GM18909 (cell line): ENCODE results near the gene SHROOM1.
"Not testable (repeated sequence)": the region's sequence is repeated elsewhere in the genome, so short reads cannot be mapped to it uniquely, and the experiment has no call there.

Experiments used
- ATAC-seq: cut with Tn5 transposase; IDR thresholded peaks from one replicate; pipeline ENCODE4 v1.9.1; 2021; ENCODE audit warnings: mild to moderate bottlenecking; ENCODE audit not compliant: unreplicated experiment, poor library complexity

Gene SHROOM1

GRCh38 chr5:132812123-132812765 lies 18.2 kb downstream of the SHROOM1 start:
- no peak for ATAC-seq

DNA sequence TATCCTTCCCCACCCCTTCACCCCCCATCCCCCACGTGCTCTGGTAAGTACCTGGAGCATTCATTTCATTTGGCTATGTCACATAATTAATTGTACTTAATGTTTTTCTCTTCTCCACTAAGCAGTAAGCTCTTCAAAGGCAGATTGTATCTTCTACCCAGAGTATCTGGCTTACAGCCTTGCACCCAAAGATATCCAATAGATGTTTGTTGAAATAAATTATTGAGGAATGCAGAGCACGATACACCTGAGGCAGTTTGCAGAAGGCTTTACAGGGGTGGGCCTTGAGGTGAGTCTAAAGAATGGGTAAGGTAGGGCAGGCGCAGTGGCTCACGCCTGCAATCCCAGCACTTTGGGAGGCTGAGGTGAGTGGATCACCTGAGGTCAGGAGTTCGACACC lies 19.8 kb downstream of the SHROOM1 start:
- no peak for ATAC-seq

GRCh38 chr5:132808866-132809265 lies 21.6 kb downstream of the SHROOM1 start:
- no peak for ATAC-seq

- no peak for ATAC-seq
Observed at GRCh38 chr5:132808448-132808847, 22.0 kb downstream of the SHROOM1 start.

DNA sequence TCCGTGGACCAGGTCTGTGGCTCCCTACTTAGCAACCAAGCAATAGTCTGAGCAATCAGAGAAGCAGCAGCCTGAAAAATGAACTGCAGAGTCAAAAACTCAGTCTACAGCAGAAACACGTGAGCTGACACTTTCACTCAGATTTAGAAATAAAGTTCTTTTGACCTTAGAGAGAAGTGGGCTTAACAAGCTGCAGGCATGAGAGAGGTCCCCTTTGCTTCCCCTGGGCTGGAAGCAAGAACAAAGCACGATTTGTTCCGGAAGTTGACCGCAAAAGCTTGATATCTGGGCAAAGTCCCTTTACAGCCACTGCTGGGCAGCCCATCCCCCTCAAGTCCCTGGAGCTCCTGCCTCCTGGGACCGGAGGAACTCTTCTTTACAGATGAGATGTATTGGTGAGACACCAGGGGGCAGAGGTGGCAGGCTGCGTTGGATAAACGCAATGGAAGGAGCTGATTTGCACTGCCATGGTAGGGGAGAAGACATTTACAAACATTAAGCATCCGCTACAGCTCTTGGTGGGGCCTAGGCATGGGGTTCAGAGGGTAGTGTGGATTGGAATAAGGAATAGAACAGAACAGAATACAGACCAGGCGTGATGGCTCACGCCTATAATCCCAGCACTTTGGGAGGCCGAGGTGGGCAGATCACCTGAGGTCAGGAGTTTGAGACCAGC lies 23.1 kb downstream of the SHROOM1 start:
- ATAC-seq, result no peak

DNA sequence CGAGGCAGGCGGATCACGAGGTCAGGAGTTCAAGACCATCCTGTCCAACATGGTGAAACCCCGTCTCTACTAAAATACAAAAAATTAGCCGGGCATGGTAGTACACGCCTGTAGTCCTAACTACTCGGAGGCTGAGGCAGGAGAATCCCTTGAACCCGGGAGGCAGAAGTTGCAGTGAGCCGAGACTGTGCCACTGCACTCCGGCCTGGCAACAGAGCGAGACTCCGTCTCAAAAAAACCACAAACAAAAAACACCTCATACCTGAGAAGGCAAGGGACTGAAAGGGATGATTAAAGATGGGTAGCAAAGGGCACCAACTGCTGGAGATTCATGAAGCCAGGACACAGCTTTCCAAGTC lies 23.7 kb downstream of the SHROOM1 start:
- ATAC-seq, result not testable (repeated sequence)

DNA sequence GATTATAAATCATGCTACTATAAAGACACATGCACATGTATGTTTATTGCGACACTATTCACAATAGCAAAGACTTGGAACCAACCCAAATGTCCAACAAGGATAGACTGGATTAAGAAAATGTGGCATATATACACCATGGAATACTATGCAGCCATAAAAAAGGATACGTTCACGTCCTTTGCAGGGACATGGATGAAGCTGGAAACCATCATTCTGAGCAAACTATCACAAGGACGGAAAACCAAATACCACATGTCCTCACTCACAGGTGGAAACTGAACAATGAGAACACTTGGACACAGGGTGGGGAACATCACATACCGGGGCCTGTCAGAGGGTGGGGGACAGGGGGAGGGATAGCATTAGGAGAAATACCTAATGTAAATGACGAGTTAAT lies 24.6 kb downstream of the SHROOM1 start:
- not testable (repeated sequence) for ATAC-seq

- not testable (repeated sequence) for ATAC-seq
Observed at GRCh38 chr5:132804219-132804618, 26.2 kb downstream of the SHROOM1 start.

- ATAC-seq, result not testable (repeated sequence)
Observed at GRCh38 chr5:132802685-132803066, 27.8 kb downstream of the SHROOM1 start.

DNA sequence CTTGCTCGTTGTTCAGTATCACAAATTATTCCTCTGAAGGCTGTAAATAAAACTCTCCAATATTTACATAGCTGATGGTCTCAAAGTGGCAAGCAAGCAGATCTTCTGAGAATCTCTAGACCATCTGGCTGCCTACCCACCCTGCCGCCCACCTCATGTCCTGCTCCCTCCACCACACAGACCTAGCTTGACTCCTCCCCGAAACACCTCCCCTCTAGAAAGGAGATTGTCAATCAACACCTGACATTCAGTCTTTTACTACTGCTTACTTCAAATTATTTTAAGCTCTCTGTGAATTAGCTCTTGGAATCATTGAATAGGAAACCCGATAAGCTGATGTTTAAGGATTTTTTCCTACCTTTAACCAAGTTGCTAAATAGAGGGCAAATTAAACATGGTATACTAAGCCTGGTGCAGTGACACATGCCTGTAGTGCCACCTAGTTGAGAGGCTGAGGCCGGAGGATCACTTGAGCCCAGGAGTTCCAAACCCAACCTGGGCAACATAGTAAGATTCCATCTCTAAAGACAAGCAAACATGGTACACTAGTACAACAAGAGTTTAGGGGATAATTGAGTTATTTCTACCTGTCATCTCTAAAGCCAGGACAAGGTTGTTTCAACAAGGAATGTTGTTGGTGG lies 28.3 kb downstream of the SHROOM1 start:
- ATAC-seq, result no peak

DNA sequence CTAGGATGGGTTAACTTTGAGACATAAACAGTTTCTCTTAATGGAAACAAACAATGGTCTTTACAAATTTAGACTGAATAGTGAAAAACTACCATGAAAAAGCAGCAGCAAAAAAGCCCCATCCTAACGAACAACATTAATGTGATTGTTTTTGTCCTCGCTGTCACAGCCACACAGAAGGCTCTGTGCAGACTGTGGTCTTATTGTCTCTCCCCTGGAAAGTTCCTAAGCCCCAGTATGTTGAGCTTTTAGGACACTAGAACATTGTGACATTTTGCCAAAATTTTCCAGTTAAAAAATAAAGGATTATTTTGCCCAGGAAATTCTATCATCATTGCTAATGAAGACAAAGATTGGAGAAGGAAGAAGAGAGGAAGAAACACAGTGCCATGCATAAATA lies 29.9 kb downstream of the SHROOM1 start:
- ATAC-seq, result no peak

DNA sequence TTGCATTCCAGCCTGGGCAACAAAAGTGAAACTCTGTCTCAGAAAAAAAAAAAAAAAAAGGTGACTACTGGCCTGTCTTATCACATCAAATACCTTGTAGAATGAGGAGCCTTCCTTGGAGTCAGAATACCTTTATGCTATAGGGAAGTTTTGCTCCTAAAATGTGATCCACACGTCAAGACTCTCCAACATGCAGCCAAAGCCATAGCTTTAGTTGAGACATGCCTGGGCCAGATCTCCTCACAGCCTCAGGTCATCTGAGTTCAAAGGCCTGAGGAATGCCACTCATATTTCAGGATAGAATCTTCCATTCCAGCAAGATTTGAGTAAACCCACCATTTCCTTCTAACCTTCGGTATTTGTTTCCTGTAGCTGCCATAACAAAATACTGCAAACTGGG lies 31.1 kb downstream of the SHROOM1 start:
- ATAC-seq, result no peak

- no peak for ATAC-seq
Observed at GRCh38 chr5:132797651-132798050, 32.8 kb downstream of the SHROOM1 start.

GRCh38 chr5:132791026-132791425 lies 39.4 kb downstream of the SHROOM1 start:
- ATAC-seq, result no peak

DNA sequence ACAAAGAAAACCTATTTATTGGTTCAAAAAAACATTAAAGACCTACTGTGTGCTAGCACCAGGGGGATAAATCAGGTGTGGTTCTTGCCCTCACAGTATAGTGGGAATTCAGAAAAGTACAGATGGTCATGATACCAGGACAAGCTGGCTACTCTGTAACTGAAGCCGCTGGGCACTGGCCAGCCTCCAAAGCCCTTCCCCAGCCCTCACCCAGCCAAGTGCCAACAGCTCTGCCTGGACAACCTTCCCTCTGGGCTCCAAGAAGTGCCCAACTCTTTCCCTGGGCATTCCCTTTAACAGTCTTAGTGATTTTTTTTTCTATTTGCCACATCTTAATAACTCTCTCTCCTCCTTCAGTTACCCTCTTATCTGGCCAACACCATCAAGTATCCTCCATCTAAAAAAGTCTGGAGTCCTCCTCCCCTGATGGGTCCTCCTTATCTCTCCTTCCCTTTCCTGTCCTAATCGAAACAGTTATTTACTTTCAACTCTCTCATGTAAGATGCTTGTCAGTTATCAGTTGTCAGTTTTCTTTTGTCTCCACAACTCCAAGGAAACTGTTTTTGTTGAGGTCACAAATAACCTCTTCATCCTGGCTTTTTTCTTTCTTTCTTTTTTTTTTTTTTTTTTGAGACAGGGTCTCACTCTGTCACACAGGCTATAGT lies 40.1 kb downstream of the SHROOM1 start:
- ATAC-seq, result no peak

DNA sequence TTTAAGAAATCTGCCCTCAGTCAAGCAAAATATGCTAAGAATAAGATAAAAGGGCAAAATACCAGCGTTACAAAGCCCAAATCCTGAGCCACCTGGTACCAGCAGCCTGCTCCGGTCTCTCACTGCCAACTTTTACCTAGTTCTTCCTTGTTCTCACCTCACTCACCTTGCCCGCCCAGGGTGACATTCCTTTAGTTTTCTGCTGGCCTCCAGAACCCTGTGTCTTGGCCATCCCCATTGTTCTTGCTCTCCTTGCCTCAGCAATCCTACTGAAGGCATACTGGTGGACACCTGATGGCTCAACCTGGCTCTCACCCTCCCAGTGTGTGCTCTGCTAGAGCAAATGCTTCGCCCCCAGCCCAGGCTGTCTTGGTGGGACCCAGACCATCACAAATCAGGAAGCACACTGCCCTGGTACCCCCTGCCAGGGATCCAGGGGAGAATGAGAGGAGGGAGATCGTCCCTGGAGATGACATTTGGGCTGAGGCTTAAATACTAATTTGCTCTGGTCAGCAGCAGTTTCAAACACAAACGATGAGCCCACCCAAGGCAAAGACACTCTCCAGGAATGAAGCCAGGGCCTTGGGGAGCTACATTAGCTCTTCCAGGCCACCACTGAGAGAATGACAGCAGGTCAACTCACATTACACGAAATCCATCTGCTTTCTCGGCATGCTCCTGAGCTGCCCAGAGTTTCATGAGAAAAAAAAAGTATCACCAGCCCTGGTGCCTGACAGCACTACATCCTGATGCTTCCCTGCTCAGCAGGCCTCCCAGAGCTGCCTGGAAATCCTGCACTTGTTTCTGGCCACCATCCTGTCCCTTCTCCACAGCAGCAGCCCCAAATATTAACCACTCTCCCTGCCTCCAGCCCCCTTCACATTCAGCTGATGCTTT lies 41.2 kb downstream of the SHROOM1 start:
- no peak for ATAC-seq

DNA sequence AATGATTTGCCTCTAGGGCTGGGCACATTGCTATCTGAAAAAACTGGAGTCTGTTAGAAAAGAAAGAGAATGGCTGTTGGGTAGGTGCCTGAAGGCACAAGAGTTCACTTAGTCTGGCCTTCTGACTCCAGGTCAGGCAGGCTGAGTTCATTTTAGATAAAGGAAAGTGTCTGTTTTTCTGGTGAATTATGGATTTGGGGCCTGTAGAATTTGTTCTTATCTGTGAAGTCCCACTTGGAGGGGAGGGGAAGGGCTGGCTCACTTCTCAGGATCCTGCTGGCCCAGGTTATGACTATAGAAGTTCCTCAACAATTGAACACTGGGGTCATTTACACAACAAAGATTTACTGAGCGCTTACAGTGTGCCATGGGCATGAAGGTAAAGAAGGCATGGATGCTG lies 41.9 kb downstream of the SHROOM1 start:
- ATAC-seq, result no peak

DNA sequence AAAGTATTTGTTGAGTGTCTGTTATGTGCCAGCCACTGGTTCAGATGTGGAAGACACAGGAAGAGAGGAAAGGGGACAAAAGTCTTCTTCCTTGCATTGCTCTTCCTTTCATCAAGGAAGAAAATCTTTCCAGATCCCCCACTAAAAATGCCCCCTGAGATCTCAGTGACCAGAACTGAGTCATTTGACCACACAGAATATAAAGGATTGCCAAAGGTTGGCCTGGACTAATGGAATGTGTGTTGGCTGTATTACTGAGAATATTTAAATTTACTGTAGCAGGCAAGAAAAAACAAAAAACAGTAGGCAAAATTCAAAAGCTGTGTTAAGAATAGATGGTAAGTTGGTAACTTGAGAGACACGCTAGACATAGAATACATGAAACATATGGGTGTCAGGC lies 43.4 kb downstream of the SHROOM1 start:
- no peak for ATAC-seq

- no peak for ATAC-seq
Observed at GRCh38 chr5:132785864-132786263, 44.6 kb downstream of the SHROOM1 start.

DNA sequence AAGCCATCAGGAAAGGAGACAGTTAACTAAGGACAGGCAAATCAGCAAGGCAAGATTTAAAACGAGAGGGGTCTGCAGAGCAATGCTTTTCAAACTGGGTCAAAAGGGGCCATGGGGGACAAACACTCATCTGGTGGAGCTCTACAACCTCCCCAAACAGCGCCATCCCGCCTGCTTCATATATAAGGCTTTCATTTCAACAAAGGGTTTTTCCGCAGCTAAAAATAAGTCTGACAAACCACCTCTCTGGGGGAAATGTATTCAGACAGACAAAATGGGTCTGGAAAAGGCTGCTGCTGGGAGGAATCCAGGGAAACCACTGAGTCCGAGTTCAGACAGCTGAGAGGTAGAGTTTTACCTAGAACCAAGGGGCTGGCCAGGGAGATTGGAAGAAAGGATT lies 45.1 kb downstream of the SHROOM1 start:
- ATAC-seq, result no peak
